GM18505 (cell line): ENCODE results near the gene ART4.

ENCODE experiments used
- ATAC-seq: cut with Tn5 transposase; IDR thresholded peaks from one replicate; pipeline ENCODE4 v1.9.1; 2021; ENCODE audit not compliant: unreplicated experiment
- POLR2A ChIP-seq: IDR thresholded peaks from 4 replicates; pipeline ENCODE4 v1.6.1; 2011; ENCODE audit warnings: borderline replicate concordance; ENCODE audit not compliant: insufficient read depth, insufficient read length; ENCODE audit errors: extremely low read depth

Gene ART4

GRCh38 chr12:14842315-14842714 is 1.0 kb downstream of the ART4 start:
- ATAC-seq, result no peak

GRCh38 chr12:14841761-14842160 is 1.6 kb downstream of the ART4 start:
- ATAC-seq, result no peak
- TF ChIP-seq POLR2A, result no peak

More at GRCh38 chr12:14842315-14842714, 1.0 kb downstream of the ART4 start:
- TF ChIP-seq POLR2A, result no peak

- no peak for TF ChIP-seq POLR2A
- no peak for ATAC-seq
These were observed 2.7 kb downstream of the ART4 start for GRCh38 chr12:14840616-14841015.

- TF ChIP-seq POLR2A, result no peak
- ATAC-seq, result no peak
These were observed 4.1 kb downstream of the ART4 start for GRCh38 chr12:14839262-14839661.

- no peak for ATAC-seq
These were observed 6.8 kb downstream of the ART4 start for GRCh38 chr12:14836336-14837210.

GRCh38 chr12:14834509-14834908 is 8.8 kb downstream of the ART4 start:
- ATAC-seq, result no peak

More at GRCh38 chr12:14836336-14837210, 6.8 kb downstream of the ART4 start:
- TF ChIP-seq POLR2A, result no peak

GRCh38 chr12:14833952-14834351 is 9.4 kb downstream of the ART4 start:
- no peak for ATAC-seq
- TF ChIP-seq POLR2A, result no peak

More at GRCh38 chr12:14834509-14834908, 8.8 kb downstream of the ART4 start:
- TF ChIP-seq POLR2A, result no peak

- no peak for TF ChIP-seq POLR2A
- ATAC-seq, result no peak
These were observed 10.0 kb downstream of the ART4 start for GRCh38 chr12:14833336-14833735.

- peak; percentile 59 for ATAC-seq
- TF ChIP-seq POLR2A, result no peak
These were observed 14.4 kb downstream of the ART4 start for GRCh38 chr12:14828892-14829291.

GRCh38 chr12:14827043-14827442 is 16.3 kb downstream of the ART4 start:
- TF ChIP-seq POLR2A, result no peak
- ATAC-seq, result no peak

GRCh38 chr12:14826491-14826890 is 16.8 kb downstream of the ART4 start:
- no peak for TF ChIP-seq POLR2A
- ATAC-seq, result no peak

- ATAC-seq, result no peak
These were observed 18.1 kb downstream of the ART4 start for GRCh38 chr12:14825256-14825655.

GRCh38 chr12:14824012-14824634 is 19.2 kb downstream of the ART4 start:
- no peak for TF ChIP-seq POLR2A
- ATAC-seq, result no peak

More at GRCh38 chr12:14825256-14825655, 18.1 kb downstream of the ART4 start:
- TF ChIP-seq POLR2A, result no peak

- no peak for ATAC-seq
- TF ChIP-seq POLR2A, result no peak
These were observed 29.3 kb downstream of the ART4 start, which contains the start of gene SMCO3 for GRCh38 chr12:14814014-14814413. Gene SMCO3, minus strand, starts transcription at chr12:14814182. Its CDS starts 7,502 bp downstream, at chr12:14806680.
